Measurements from ENCODE around the gene NUP50.

Gene NUP50, protein sequence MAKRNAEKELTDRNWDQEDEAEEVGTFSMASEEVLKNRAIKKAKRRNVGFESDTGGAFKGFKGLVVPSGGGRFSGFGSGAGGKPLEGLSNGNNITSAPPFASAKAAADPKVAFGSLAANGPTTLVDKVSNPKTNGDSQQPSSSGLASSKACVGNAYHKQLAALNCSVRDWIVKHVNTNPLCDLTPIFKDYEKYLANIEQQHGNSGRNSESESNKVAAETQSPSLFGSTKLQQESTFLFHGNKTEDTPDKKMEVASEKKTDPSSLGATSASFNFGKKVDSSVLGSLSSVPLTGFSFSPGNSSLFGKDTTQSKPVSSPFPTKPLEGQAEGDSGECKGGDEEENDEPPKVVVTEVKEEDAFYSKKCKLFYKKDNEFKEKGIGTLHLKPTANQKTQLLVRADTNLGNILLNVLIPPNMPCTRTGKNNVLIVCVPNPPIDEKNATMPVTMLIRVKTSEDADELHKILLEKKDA

DNA sequence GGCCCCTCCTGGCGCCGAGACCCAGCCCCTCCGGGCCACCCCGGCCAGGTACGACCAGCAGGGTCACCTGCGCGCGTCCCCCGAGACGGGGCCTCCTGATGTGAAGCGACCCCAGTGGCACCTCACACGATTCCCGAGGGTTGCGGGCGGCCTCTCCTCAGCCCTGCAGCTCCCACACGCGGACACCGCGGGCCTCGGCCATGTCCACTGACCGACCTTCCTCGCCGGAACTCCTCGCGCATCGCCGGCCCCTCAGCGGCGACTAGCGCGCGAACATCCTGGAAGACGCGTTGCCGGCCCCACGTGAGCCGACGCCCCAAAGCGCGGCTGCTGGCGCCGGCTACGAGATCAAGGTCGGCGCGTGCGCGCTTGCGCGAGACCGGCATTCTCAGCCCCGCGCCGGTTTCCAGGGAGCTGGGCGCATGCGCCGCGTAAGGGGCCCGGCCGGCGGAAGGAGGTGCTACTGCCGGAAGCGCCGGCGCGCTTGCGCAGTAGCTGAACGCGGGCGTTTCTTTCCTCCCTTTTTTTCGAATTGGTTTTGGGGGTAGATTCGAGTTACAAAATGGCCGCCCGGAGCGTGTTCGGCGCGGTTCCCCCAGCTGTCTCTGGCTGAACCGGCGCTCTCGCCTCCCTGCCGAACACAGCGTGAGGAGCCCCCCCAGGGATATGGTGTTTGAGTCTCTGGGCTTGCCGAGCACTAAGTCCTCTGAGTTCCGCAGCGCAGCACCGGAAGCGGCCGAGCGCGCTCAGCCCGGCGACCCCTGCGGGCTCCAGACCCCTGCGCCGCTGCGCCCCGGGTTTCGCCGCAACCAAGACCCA is at the start of gene NUP50:
NUP50 (plus strand) TSS at position 475 of the 819 bp plus-strand sequence. CDS start 4,253 bp downstream, outside the sequence.
- peak; percentile 98 for DNase-seq (ENCODE audit: low read depth)

GRCh38 chr22:45120440-45120839 is 43.3 kb upstream of the NUP50 start:
- no peak for DNase-seq (ENCODE audit: low read depth)

- no peak for DNase-seq (ENCODE audit: low read depth)
These were observed 42.8 kb upstream of the NUP50 start for GRCh38 chr22:45120931-45121330.

- DNase-seq (ENCODE audit: low read depth): no peak
These were observed 39.4 kb upstream of the NUP50 start for GRCh38 chr22:45124176-45124847.

GRCh38 chr22:45125188-45125587 is 38.5 kb upstream of the NUP50 start:
- no peak for DNase-seq (ENCODE audit: low read depth)

- DNase-seq (ENCODE audit: low read depth): no peak
These were observed 35.9 kb upstream of the NUP50 start for GRCh38 chr22:45127866-45128265.

- DNase-seq (ENCODE audit: low read depth): no peak
These were observed 33.8 kb upstream of the NUP50 start for GRCh38 chr22:45129703-45130524.

- DNase-seq (ENCODE audit: low read depth): no peak
These were observed 32.8 kb upstream of the NUP50 start for GRCh38 chr22:45130891-45131290.

DNA sequence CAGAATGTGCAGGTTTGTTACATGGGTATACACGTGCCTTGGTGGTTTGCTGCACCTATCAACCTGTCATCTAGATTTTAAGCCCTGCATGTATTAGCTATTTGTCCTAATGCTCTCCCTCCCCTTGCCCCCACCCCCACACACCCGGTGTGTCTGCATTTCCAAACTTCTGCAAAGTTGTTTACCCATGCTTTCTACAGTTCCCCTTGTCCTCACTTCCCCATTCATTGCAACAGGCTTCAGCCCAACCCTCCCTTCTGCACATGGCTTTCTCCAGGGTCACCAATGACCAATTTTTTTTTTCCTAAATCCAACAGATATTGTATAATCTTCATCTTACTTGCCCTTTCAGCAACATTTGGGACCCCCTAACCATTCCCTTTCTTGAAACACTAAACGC is 32.0 kb upstream of the NUP50 start:
- DNase-seq (ENCODE audit: low read depth): no peak

DNA sequence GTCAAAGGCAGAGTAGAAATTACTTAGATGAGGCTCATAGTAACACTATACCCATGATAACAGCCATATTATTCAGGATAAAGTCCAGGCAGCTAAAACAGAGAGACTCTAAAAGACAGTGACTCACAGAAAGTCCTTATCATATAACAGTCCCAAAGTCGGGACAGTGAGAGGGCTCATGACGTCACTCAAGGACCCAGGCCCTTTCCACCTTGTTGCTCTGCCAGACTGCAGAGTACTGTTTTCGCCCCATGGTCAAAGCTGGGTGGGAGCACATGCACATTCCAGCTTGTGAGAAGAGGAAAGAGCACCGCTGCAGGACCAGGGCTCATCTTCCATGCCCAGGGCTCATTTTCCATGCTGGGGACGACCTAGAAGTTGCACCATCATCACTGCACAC is 29.4 kb upstream of the NUP50 start:
- no peak for DNase-seq (ENCODE audit: low read depth)

- DNase-seq (ENCODE audit: low read depth): no peak
These were observed 27.1 kb upstream of the NUP50 start for GRCh38 chr22:45136594-45136993.

- no peak for DNase-seq (ENCODE audit: low read depth)
These were observed 24.0 kb upstream of the NUP50 start for GRCh38 chr22:45139693-45140092.

DNA sequence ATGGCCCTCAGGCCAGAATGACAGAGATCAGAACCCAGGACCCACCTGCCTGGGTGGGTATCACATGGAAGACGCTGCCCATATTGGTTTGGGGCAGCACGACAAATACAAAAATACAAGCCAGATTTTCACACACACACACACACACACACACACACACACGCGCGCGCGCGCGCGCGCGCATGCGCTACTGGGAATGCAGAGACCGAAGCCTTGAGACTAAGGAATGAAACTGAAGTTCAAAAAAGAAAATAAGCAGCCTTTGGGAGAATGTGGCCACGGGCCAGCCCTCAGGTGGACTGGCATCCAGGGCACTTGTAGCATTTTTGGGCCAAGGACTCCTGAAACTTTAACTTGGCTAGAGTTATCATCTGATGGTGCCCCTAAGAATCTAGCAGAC is 21.3 kb upstream of the NUP50 start:
- no peak for DNase-seq (ENCODE audit: low read depth)

DNA sequence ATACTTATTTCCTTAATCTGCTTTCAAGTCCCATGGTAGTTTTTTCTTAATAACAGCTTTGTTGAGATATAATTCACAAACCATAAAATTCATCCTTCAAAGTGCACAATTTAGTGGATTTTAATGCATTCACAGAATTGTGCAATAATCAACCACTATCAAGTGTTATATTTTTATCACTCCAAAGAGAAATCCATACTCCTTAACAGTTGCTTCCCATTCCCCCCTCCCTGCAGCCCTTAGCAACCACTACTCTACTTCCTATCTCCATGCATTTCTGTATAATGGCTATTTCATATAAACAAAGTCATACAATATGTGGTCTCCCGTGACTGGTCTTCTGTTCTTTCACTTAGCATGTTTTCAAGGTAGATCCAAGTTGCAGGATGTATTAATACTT is 18.8 kb upstream of the NUP50 start:
- DNase-seq (ENCODE audit: low read depth): no peak

DNA sequence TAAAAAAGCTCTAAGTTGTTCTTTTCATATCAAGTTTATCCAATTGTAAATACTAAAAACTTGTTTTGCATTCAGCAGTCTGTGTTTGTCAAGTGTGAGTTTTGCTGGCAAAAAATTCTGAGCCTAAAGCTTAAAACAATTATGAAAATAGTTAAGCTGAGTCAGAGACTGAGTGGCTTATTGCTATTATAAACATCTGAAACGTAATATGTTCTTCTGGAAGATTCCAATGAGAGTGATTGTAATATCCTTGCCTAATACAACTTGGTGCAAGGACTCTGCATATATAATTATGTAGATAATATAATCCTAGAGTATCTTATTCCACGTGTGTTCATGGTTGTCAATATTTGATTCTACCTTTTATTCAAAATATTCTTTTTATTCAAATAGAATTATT is 14.1 kb upstream of the NUP50 start:
- DNase-seq (ENCODE audit: low read depth): no peak

DNA sequence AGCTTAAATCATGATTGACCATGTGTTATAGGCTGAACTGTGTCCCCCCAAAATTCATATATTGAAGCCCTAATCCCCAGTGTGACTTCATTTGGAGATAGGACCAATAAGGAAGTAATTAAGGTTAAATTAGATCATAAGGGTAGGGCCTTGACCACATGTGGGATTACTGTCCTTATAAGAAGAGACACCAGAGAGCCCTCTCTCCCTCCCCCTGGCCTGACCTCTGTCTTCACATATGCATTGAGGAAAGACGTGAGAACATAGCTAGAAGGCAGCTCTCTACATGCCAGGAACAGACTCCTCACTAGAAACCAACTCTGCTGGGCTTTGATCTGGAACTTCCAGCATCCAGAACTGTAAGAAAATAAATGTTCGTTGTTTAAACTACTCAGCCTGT is 13.6 kb upstream of the NUP50 start:
- no peak for DNase-seq (ENCODE audit: low read depth)

DNA sequence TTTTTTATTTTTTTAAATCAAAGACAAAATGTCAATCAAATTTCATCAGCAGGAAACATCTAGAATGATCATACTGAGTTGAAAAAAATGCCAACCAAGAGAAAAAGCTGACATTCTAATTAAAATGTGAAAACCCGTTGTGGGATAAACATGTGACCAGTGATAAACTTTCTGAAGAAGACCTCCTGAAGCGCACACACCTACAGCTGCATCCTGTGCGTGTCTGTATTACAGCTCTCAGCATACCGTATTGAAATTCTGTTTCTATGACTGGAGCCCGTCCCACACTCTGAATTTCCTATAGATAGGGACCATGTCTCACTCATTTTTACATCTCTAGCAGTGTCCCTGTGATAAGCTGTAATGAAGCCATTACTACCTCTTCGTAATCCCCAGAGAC is 12.2 kb upstream of the NUP50 start:
- no peak for DNase-seq (ENCODE audit: low read depth)

GRCh38 chr22:45154383-45154782 is 9.3 kb upstream of the NUP50 start:
- no peak for DNase-seq (ENCODE audit: low read depth)

GRCh38 chr22:45155050-45155840 is 8.5 kb upstream of the NUP50 start:
- DNase-seq (ENCODE audit: low read depth): no peak

DNA sequence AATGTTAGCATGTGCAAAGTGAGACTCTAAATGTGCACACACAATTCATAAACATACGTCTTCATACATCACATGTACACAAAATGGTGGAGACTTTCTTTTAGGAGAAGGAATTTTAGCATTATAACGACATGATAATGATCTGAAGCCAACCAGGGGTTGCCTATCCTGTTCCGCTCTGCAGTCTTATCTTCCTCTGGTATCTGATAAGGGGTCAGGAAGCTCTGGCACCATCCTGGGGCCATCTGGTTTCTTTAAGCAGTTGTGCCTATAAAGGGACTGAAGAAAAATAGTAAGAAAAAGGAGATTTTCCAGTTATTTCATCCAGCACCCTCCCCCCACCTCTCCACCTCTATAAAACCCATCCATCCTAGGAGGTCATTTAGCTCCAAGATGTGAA is 5.8 kb upstream of the NUP50 start:
- DNase-seq (ENCODE audit: low read depth): no peak

Data from stimulated activated CD8-positive, alpha-beta memory T cell treated with anti-CD3 and anti-CD28 coated beads, Interleukin-15, amount 100 ng/mL, for 24 hours (primary cell).